MM.1S (cell line): ENCODE results near the gene MYOCD.

Experiments
- CTCF ChIP-seq: fragments of 300-600 bp; sonication (generic); IDR thresholded peaks from 2 replicates; pipeline ENCODE4 v1.5.1; 2016; ENCODE audit warnings: antibody characterized with exemption, low read length, mixed read lengths
- EZH2 ChIP-seq: fragments of 300-600 bp; sonication (generic); optimal IDR thresholded peaks from 2 replicates; pipeline ENCODE3; 2017; ENCODE audit warnings: low read depth, mild to moderate bottlenecking, antibody characterized with exemption, low read length, mixed read lengths
- EZH2phosphoT487 ChIP-seq: fragments of 300-600 bp; sonication (generic); IDR thresholded peaks from 2 replicates; pipeline ENCODE4 v1.6.1; 2018; ENCODE audit warnings: antibody characterized with exemption, low read length

- no peak for TF ChIP-seq CTCF
- TF ChIP-seq EZH2, result no peak
- TF ChIP-seq EZH2phosphoT487, result no peak
These were observed 25.3 kb upstream of the MYOCD start for GRCh38 chr17:12640364-12640763.
